WTC11 (cell line): ENCODE measurements around the gene DNAH1. TPM values are rescaled to one million over a fixed set of nuclear protein-coding genes. Genes with fewer than 3 reads are reported as not detected.

Experiments
- ATAC-seq: fragments of 200-7000 bp; cut with Tn5 transposase; 2 replicates; pipeline ENCODE4 v1.10.0; 2021; ENCODE audit warnings: mild to moderate bottlenecking, moderate library complexity
- CTCF ChIA-PET: fragments of 300-600 bp; sonication (Branson Sonifier 250); formaldehyde crosslinking; loops from one replicate; lab custom pipeline; 2021; ENCODE audit warnings: antibody characterized with exemption; lab: Charles Lee
- POLR2A ChIA-PET: fragments of 350-600 bp; sonication (Branson Sonifier 250); formaldehyde crosslinking; loops from one replicate; lab custom pipeline; 2021; ENCODE audit warnings: antibody characterized with exemption; lab: Charles Lee
- DNase-seq: peaks from one replicate; pipeline ENCODE4 v3.0.0; 2021; ENCODE audit warnings: low spot score
- H3K27ac Mint-ChIP-seq: 2 replicates; pipeline ENCODE4 v1.8.0; 2021; ENCODE audit warnings: mixed read lengths
- H3K27me3 Mint-ChIP-seq: 2 replicates; pipeline ENCODE4 v1.8.0; 2021; ENCODE audit warnings: low read depth, mild to moderate bottlenecking, moderate library complexity, mixed read lengths
- H3K36me3 Mint-ChIP-seq: 2 replicates; pipeline ENCODE4 v1.8.0; 2021; ENCODE audit warnings: mixed read lengths
- H3K4me1 Mint-ChIP-seq: 2 replicates; pipeline ENCODE4 v1.8.0; 2022; ENCODE audit warnings: mixed read lengths
- H3K4me3 Mint-ChIP-seq: 2 replicates; pipeline ENCODE4 v1.8.0; 2021; ENCODE audit warnings: mild to moderate bottlenecking, moderate library complexity, mixed read lengths
- H3K9me3 Mint-ChIP-seq: 2 replicates; pipeline ENCODE4 v1.8.0; 2021; ENCODE audit warnings: mixed read lengths
- AR ChIP-seq: fragments of 250-450 bp; sonication (Bioruptor Pico); IDR thresholded peaks from 2 replicates; pipeline ENCODE4 v1.9.0; 2021; ENCODE audit warnings: mild to moderate bottlenecking
- ATF2 ChIP-seq: sonication (generic); formaldehyde crosslinking; IDR thresholded peaks from 2 replicates; pipeline ENCODE4 v1.8.1; 2022; ENCODE audit warnings: low read depth, missing genetic modification reagents, borderline replicate concordance
- CTCF ChIP-seq: fragments of 200-600 bp; IDR thresholded peaks from 2 replicates; pipeline ENCODE4 v1.8.0; 2022; ENCODE audit warnings: antibody characterized with exemption
- E2F4 ChIP-seq: sonication (generic); formaldehyde crosslinking; IDR thresholded peaks from 2 replicates; pipeline ENCODE4 v1.8.1; 2022; ENCODE audit warnings: low read depth, mild to moderate bottlenecking, moderate library complexity, missing genetic modification reagents, borderline replicate concordance
- ELF4 ChIP-seq: sonication (generic); formaldehyde crosslinking; IDR thresholded peaks from 2 replicates; pipeline ENCODE4 v1.8.1; 2022; ENCODE audit warnings: low read depth, mild to moderate bottlenecking, moderate library complexity, missing genetic modification reagents
- HMGXB4 ChIP-seq: sonication (generic); formaldehyde crosslinking; IDR thresholded peaks from 2 replicates; pipeline ENCODE4 v1.8.1; 2023; ENCODE audit warnings: mild to moderate bottlenecking, moderate library complexity, missing genetic modification reagents
- MAX ChIP-seq: sonication (generic); formaldehyde crosslinking; IDR thresholded peaks from 2 replicates; pipeline ENCODE4 v1.8.0; 2022; ENCODE audit warnings: mild to moderate bottlenecking, missing genetic modification reagents
- MLX ChIP-seq: sonication (generic); formaldehyde crosslinking; IDR thresholded peaks from 2 replicates; pipeline ENCODE4 v1.8.1; 2023; ENCODE audit warnings: mild to moderate bottlenecking, missing genetic modification reagents, moderate library complexity
- NFE2L1 ChIP-seq: sonication (generic); formaldehyde crosslinking; IDR thresholded peaks from 2 replicates; pipeline ENCODE4 v1.8.1; 2023; ENCODE audit warnings: missing genetic modification reagents
- RELA ChIP-seq: sonication (generic); formaldehyde crosslinking; IDR thresholded peaks from 2 replicates; pipeline ENCODE4 v1.8.1; 2022; ENCODE audit warnings: missing genetic modification reagents, mild to moderate bottlenecking, borderline replicate concordance
- SMAD4 ChIP-seq: sonication (generic); formaldehyde crosslinking; IDR thresholded peaks from 2 replicates; pipeline ENCODE4 v1.8.0; 2022; ENCODE audit warnings: mild to moderate bottlenecking, missing genetic modification reagents
- TEAD4 ChIP-seq: sonication (generic); formaldehyde crosslinking; IDR thresholded peaks from 2 replicates; pipeline ENCODE4 v1.8.0; 2022; ENCODE audit warnings: mild to moderate bottlenecking, missing genetic modification reagents
- ZNF219 ChIP-seq: sonication (generic); formaldehyde crosslinking; IDR thresholded peaks from 2 replicates; pipeline ENCODE4 v1.8.0; 2023; ENCODE audit warnings: missing genetic modification reagents, mild to moderate bottlenecking, borderline replicate concordance
- total RNA-seq: library from RNA; stranded (reverse); gene quantifications from 3 replicates; pipeline ENCODE4 v1.2.3, GENCODE V29; 2021

The DNAH1 gene
- total RNA-seq, 1 experiment from 2014 or later: 1.5 TPM

- no peaks in the 10 kb centered on the region; the same call in 1 of the 2 replicates for H3K27me3 Mint-ChIP-seq
- ATAC-seq (no peak), DNase-seq (no peak)
- peaks cover 7% of the 10 kb centered on the region; the same call in 1 of the 2 replicates for H3K4me1 Mint-ChIP-seq
- no peaks in the 10 kb centered on the region for H3K36me3 Mint-ChIP-seq
- no peak for TF ChIP-seq HMGXB4
- no peak for TF ChIP-seq ELF4 (CRISPR knock-in tag)
- TF ChIP-seq E2F4 (CRISPR knock-in tag): no peak
- TF ChIP-seq MAX (CRISPR knock-in tag): no peak
- no peak for TF ChIP-seq SMAD4
- no peak for TF ChIP-seq AR (CRISPR knock-in tag)
- TF ChIP-seq NFE2L1 (CRISPR knock-in tag): no peak
- no peak for TF ChIP-seq TEAD4 (CRISPR knock-in tag)
- no peak for TF ChIP-seq MLX (CRISPR knock-in tag)
- TF ChIP-seq CTCF: no peak
- no peak for TF ChIP-seq ATF2 (CRISPR knock-in tag)
- TF ChIP-seq ZNF219 (CRISPR knock-in tag): no peak
- TF ChIP-seq RELA (CRISPR knock-in tag): no peak
- CTCF ChIA-PET: interaction anchor here (6.1 to 7.4 kb wide), 2 partner anchors 11 to 30 kb away, joined by 43 to 82 read pairs; no protein-coding TSS in a partner anchor
- H3K27ac Mint-ChIP-seq: no peak overlapping the region
- no peaks in the 10 kb centered on the region for H3K9me3 Mint-ChIP-seq
- POLR2A ChIA-PET: no interaction called here
- no peak overlapping the region for H3K4me3 Mint-ChIP-seq
These were observed 127.1 kb downstream of the DNAH1 start for GRCh38 chr3:52443268-52443610.
